HG03432 (cell line): ENCODE data around the gene STEAP4.

Experiments used
- ATAC-seq: cut with Tn5 transposase; IDR thresholded peaks from one replicate; pipeline ENCODE4 v1.9.1; 2021; ENCODE audit warnings: mild to moderate bottlenecking, moderate library complexity; ENCODE audit not compliant: unreplicated experiment

STEAP4 gene

GRCh38 chr7:88224601-88225275, 82.0 kb downstream of the STEAP4 start:
- ATAC-seq, result no peak

GRCh38 chr7:88223265-88223664, 83.4 kb downstream of the STEAP4 start:
- no peak for ATAC-seq
